Inferior parietal cortex (tissue), 1 donor: ENCODE measurements around the gene RIC8A.

Experiments
- DNase-seq: peaks from one replicate; pipeline ENCODE4 v3.0.0-alpha.2; 2016; ENCODE audit errors: extremely low spot score

Gene RIC8A

DNA sequence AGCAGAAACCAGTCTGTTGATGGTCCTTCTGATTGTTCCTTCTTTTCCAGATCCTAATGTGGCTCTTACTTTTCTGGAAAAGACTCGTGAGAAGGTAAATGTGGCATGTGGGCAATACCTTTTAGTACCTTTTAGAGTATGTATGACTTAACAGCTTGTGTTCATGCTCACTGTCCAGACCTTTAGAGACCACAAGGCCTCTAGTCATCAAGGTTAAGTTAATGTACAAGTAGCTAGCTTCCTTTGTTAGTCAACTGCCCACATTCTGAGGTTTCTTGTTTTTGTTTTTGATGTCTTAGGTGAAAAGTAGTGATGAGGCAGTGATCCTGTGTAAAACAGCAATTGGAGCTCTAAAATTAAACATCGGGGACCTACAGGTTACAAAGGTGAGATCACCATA, 36.9 kb downstream of the RIC8A start:
- DNase-seq: no peak

DNA sequence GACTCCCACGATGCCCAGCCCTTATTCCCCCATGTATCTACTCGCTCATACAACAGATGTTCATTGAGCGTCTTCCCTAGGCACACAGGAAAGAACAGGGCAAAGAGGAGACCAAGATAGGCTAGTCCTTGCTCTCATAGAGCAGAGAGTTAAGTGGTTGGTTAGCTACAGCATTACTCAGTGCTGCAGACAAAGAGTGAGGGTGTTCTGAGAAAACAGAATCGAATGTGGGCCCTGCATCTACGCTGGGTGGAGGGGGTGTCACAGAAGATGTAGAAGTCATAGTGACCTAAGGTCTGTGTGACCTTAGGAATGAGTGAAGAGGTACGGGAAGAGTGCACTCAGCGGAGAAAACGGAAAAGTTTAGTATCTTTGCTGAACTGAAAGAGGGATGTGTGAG, 41.6 kb downstream of the RIC8A start:
- no peak for DNase-seq

DNA sequence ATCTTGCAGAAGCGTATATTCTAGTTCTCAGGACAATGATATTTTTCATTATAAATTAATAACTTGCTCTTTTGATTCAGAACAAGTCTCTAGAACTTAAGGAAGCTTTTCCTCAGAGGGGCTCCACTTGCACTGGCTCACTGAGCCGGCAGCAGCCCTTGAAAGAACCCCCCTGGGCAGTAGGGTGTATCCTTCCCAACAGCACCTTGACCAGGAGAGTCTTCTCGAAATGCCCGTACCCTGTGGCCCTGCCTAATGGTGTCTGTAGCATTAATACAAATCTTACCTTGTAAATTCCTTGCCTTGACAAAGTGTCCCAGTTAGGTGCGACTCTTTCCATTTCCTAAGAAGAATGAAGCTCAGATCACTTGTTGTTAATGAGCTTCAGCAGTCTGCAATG, 42.8 kb downstream of the RIC8A start:
- no peak for DNase-seq

DNA sequence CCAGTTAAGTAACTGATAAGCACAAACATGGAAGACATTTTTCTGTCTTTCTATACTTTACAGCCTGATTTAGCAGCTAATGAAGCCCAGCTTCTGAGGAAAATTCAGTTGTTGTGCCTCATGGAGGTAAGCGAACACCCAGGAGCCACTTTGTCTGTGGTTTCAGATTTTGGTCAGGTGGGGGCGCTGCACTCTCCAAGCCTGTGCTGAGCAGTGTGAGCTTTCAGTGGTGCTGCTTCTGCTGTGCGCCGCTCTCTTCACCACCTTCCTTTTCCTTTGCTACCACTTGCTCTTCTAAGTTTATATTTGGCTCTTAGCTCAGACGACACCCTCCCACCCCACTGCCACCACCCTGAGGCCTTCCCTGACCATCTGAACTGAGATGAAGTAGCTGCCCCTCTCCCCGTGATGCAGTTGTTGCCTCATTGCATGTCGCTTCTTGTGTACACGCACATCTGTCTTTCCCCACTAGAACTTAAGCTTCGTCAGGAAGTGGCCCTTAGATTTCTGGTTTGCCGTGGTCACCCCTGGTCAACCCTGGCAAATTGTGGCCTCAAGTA, 43.3 kb downstream of the RIC8A start:
- DNase-seq: peak; percentile 47

DNA sequence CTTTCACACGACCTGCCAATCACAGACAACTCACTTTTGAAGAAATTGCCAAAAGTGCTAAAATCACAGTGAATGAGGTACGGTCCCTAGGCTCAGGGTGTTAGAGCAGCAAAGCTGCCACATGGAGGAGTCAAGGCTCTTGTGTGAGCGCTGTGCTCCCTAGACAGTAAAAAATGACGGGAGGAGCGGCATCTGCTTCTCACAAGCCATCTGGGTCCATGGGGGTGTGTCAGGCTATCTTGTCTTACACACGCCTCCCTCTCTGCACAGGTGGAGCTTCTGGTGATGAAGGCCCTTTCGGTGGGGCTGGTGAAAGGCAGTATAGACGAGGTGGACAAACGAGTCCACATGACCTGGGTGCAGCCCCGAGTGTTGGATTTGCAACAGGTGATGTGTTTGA, 44.0 kb downstream of the RIC8A start:
- DNase-seq: no peak

DNA sequence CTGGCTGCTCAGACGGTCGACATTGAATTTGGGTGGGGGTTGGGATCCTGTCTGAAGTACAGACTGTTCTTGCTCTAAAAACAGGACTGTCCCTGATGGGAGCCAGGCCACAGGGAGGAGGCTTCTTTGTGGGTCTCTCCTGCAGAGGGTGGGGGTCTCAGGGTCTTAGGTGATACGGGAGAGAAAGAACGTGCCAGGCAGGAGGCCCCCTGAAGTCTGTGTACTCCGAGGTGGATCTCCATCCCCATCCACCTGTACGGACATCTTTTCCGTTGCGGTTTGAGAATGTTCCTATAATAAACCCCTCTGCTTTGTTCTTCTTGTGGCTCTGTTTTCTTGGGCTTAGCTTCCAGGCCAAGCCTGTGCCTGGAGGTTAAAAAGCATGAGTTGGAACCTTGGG, 45.2 kb downstream of the RIC8A start:
- DNase-seq: no peak

DNA sequence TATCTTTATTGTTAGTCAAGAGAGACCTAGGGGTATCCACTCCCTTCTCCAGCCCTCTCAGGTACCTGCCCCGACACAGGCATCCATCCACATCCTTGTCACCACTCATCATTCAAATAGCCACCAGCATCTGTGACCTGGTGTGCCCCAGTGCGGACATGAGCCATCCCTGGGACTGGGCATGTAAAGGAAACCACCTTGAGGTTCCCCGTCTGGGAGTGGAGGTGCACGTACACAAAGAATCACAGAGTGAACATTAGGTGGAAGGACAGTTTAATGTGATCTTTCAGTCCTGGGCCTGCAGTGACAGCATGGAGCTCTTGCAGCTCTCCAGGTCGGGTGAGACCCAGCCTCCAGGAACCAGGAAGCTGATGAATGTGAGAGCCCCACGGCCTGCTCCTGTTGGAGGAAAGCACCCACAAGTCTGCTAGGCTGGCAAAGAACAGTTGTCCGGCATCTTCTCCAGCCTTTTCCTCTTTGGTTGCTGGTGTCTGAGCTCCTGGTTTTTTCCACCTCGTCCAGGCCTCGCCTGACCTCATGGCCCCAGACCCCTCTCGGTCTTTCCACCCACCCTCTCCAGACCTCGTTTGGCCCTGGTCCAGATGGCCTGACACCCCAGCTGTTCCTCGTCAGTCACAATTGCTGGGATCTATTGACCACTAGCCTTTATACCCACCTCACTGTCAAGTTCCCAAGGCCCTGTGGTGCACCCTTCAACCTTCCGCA, 45.8 kb downstream of the RIC8A start:
- no peak for DNase-seq

DNA sequence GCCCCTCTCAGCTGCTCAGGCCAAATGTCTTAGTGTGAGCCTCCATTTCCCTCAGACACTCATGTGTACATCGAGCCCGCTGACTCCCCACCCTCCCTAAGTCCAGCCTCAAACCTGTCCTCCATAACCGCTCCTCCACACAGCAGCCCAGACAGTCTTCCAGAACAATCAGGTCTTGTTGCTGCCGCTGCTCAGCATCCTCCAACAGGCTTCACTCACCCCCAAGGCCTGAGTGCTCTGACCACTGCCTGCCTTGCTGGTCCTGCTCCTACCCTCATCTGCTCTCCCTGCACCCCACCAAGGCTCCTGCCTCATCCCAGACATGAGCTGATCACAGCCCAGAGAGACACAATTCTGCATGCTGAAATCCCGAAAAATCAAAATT, 46.4 kb downstream of the RIC8A start:
- no peak for DNase-seq

DNA sequence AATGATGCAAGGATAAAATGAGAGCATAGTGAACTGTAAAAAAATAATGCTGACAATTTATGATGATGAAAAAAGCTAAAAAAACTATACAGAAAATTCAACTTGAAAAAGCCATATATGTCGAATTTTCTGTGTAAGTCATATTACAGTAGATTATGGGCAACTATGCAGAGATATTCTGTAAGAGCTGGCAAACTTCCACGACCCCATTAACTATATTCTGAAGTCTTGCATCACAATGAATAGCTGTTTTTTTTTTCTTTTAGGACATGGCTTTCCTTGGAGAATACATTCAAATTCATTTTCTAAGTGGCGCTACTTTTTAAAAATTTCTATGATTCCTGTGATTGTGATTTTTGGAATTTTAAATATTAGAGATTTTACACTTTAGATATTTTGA, 47.7 kb downstream of the RIC8A start:
- DNase-seq: no peak

DNA sequence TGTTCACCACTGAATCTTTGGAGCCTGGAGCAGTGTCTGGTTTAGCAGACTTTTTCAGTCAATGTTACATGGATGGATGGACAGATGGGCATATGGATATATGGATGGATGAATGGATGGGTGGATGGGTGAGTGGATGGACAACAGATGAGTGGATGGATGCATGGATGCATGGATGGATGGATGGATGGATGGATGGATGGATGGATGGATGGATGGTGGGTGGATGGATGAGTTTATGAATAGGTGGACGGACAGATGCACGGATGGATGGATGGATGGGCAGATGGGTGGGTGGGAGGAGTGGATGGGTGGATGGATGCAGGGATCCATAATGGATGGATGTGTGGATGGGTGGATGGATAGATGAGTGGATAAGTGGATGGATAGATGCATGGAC, 48.3 kb downstream of the RIC8A start:
- DNase-seq: no peak

DNA sequence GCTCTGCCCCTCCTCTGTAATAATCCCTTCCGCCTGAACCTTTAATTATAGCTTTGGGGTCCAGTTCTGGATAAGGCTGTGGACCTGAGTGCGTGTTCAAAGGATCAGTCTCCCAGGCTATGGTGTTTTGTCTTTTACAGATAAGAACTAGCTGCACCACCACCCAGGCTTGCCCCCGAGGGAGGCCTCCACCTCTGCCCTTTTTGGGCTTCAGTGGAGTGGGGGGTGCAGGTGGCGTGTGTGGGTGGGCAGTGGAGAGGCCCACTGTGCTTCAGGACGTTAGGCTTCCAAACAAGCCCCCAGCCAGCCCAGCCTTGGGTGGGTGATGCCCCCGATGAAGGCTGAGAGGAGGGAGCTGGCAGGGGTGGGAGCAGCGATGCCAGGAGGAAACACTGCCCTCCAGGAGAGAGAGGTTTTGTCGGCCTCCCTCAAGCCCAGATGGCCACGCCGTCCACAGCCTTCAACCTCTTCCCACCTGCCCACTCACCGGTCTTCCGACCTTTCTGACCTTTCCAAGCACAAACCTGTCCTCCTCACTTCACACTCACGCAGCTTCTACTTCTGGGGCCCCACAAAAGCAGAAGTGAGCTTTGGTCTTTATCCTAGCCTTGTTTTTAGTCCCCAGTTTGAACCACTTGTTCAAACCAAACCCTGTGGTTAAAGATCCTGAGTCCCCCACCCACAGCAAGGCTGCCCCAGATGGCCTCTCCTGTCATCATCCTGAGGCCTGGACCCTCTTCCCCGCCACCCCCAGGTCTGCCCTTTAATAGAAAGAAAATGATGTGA, 49.6 kb downstream of the RIC8A start:
- DNase-seq: no peak

DNA sequence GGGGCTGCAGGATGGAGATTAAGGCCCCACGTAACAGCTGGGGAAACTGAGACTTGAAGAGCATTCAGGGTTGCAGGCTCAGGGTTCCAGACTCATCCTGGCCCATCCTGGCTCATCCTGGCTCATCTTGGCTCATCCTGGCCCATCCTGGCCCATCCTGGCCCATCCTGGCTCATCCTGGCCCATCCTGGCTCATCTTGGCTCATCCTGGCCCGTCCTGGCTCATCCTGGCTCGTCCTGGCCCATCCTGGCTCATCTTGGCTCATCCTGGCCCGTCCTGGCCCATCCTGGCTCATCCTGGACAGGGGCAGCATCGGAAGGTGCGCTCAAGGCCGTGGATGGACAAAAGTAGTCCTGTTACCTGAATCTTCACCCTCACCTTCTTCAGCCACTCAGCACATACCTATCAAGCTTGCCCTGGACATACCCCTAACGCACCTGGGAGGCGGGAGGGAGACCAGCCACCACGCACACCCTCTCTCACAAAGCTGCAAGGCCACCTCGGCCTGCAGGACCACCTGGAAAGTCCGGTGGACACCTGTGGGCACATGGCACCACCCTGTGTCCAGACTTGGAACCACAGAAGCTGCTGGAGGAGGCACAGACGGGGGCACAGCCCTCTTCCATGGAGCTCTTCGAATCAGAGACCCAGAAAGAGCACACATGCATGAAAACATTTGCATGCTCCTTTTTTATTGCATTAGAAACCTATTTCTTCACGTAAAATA, 50.4 kb downstream of the RIC8A start:
- no peak for DNase-seq

DNA sequence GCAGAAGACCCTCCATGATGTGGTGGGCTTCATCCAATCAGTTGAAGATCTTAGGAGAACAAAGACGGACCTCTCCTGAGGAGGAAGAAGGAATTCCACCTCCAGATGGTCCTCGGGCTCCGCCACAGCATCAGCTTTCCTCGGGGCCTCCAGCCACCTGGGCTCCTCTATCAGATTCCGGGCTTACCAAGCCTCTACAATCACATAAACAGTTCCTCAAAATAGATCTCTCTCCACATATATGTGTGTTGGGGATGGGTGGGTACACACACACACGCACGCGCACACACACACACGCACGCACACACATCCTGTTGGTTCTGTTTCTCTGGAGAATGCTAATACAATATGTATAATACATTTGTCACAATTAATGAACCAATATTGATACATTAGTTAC, 51.9 kb downstream of the RIC8A start:
- no peak for DNase-seq

DNA sequence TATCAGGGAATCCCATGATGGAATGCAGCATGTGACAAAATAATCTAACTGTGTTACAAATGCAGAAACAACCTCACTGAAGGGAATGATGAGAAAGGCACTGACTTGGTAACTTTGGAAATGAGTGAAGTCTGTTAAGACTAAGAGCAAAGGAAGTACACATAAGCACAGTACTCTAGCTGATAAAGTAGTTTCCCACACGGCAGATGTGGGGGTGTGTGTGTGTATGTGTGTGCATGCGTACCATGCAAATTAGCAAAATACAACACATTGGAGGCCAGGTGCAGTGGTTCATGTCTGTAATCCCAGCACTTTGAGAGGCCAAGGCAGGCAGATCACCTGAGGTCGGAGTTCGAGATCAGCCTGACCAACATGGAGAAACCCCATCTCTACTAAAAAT, 54.1 kb downstream of the RIC8A start:
- no peak for DNase-seq
